Endothelial cell of umbilical vein (primary cell): ENCODE measurements around the gene FBXW7. TPM values are rescaled to one million over a fixed set of nuclear protein-coding genes. Genes with fewer than 3 reads are reported as not detected.

ENCODE experiments used
- BruUV-seq: library from RNA; stranded (reverse); fragments of 400-500 nt; replicated peaks from 2 replicates; lab custom pipeline; 2021; lab: Mats Ljungman, UMichigan
- CTCF ChIA-PET: fragments of 300-600, 350-600 bp; sonication (Branson Sonifier 250); formaldehyde crosslinking; loops from one replicate; lab custom pipeline; 2021; ENCODE audit warnings: antibody characterized with exemption, inconsistent platforms; lab: Charles Lee
- POLR2A ChIA-PET: fragments of 300-600, 350-600 bp; sonication (Branson Sonifier 250); formaldehyde crosslinking; loops from one replicate; lab custom pipeline; 2021; ENCODE audit warnings: antibody characterized with exemption, inconsistent platforms; lab: Charles Lee
- DNase-seq: peaks from one replicate; pipeline ENCODE4 v3.0.0-alpha.2; 2011; ENCODE audit warnings: low read depth, low spot score
- FAIRE-seq: peaks from 2 replicates; lab custom pipeline; 2011; peaks lifted over from hg19 to GRCh38; lab: Jason Lieb, UNC
- H2AFZ ChIP-seq: 2 replicates; pipeline ENCODE4 v1.6.0; 2012; ENCODE audit warnings: low read depth, low read length, control low read depth, inconsistent platforms
- H3K27ac ChIP-seq: 2 replicates; pipeline ENCODE4 v1.5.1; 2011; ENCODE audit warnings: low read depth, mild to moderate bottlenecking, control low read depth, low read length, moderate library complexity; ENCODE audit not compliant: insufficient read depth
- H3K27me3 ChIP-seq, 2 experiments: 2 replicates each; pipeline versions ENCODE4 v1.6.0 to v1.6.1; 2011; ENCODE audit warnings: low read length in 2 of 2, mixed read lengths in 1 of 2; ENCODE audit not compliant: control insufficient read depth in 2 of 2, insufficient read depth in 2 of 2
- H3K36me3 ChIP-seq, 2 experiments: 2 replicates in 1 of 2; 3 replicates in 1 of 2; pipeline ENCODE4 v1.5.1; 2011; ENCODE audit warnings: low read length in 2 of 2, mild to moderate bottlenecking in 1 of 2, moderate library complexity in 1 of 2; ENCODE audit not compliant: control insufficient read depth in 2 of 2, insufficient read depth in 2 of 2; ENCODE audit errors: extremely low read depth in 1 of 2
- H3K4me1 ChIP-seq: 3 replicates; pipeline ENCODE4 v1.5.1; 2011; ENCODE audit warnings: mild to moderate bottlenecking, low read length; ENCODE audit not compliant: control insufficient read depth, insufficient read depth; ENCODE audit errors: extremely low read depth
- H3K4me2 ChIP-seq: 2 replicates; pipeline ENCODE4 v1.6.1; 2011; ENCODE audit warnings: low read length, control low read depth, mixed read lengths; ENCODE audit not compliant: insufficient read depth
- H3K4me3 ChIP-seq, 3 experiments: fragments of 200-600 bp in 1 of 3; sonication (generic), shearing (Covaris generic) in 1 of 3; replicated peaks in 1 of 3; 2 replicates each; pipeline ENCODE4 v1.5.1; 2011 to 2016; ENCODE audit warnings: control low read depth in 3 of 3, low read length in 3 of 3, mild to moderate bottlenecking in 2 of 3, inconsistent platforms in 1 of 3, low read depth in 1 of 3, moderate library complexity in 1 of 3; ENCODE audit not compliant: insufficient read depth in 1 of 3
- H3K79me2 ChIP-seq: 2 replicates; pipeline ENCODE4 v1.6.0; 2012; ENCODE audit warnings: low read length, inconsistent platforms; ENCODE audit not compliant: control insufficient read depth, insufficient read depth
- H3K9ac ChIP-seq: replicated peaks from 2 replicates; pipeline ENCODE3; 2011; ENCODE audit warnings: low read length, control low read depth; ENCODE audit not compliant: insufficient read depth; ENCODE audit errors: extremely low read depth
- H3K9me1 ChIP-seq: replicated peaks from 3 replicates; pipeline ENCODE4 v1.6.0; 2011; ENCODE audit warnings: mild to moderate bottlenecking, low read length; ENCODE audit not compliant: control insufficient read depth, insufficient read depth; ENCODE audit errors: extremely low read depth
- H3K9me3 ChIP-seq: replicated peaks from 2 replicates; pipeline ENCODE4 v1.5.1; 2012; ENCODE audit warnings: low read length, inconsistent platforms; ENCODE audit not compliant: control insufficient read depth, insufficient read depth
- H4K20me1 ChIP-seq: replicated peaks from 2 replicates; pipeline ENCODE3; 2011; ENCODE audit warnings: mild to moderate bottlenecking, low read length; ENCODE audit not compliant: control insufficient read depth, insufficient read depth; ENCODE audit errors: extremely low read depth
- CTCF ChIP-seq, 2 donors: IDR thresholded peaks; 1 replicate in 1 of 2; 2 replicates in 1 of 2; pipeline ENCODE4 v1.5.1; 2011; ENCODE audit warnings: low read length in 2 of 2, mild to moderate bottlenecking in 2 of 2, moderate library complexity in 2 of 2, control low read depth in 1 of 2, inconsistent platforms in 1 of 2, low read depth in 1 of 2; ENCODE audit not compliant: insufficient read depth in 1 of 2; ENCODE audit errors: extremely low read depth in 1 of 2
- EZH2 ChIP-seq: IDR thresholded peaks from 2 replicates; pipeline ENCODE4 v1.6.1; 2012; ENCODE audit warnings: borderline replicate concordance, low read depth, mild to moderate bottlenecking, moderate library complexity, low read length, inconsistent platforms; ENCODE audit not compliant: severe bottlenecking
- FOS ChIP-seq: IDR thresholded peaks from 2 replicates; pipeline ENCODE4 v1.6.1; 2011; ENCODE audit warnings: mild to moderate bottlenecking, low read length, moderate library complexity, borderline replicate concordance; ENCODE audit not compliant: insufficient read depth
- GATA2 ChIP-seq: IDR thresholded peaks from 2 replicates; pipeline ENCODE4 v1.7.0; 2011; ENCODE audit warnings: low read depth, mild to moderate bottlenecking, moderate library complexity, mixed read lengths, low read length; ENCODE audit not compliant: insufficient read length, insufficient read depth
- JUN ChIP-seq: IDR thresholded peaks from 2 replicates; pipeline ENCODE4 v1.6.1; 2011; ENCODE audit warnings: borderline replicate concordance, low read depth; ENCODE audit not compliant: insufficient read length, insufficient read depth
- MAX ChIP-seq: IDR thresholded peaks from 2 replicates; pipeline ENCODE4 v1.6.1; 2011; ENCODE audit not compliant: insufficient read depth, insufficient read length
- MYC ChIP-seq: IDR thresholded peaks from one replicate; pipeline ENCODE4 v1.6.1; 2011; ENCODE audit warnings: mild to moderate bottlenecking, low read depth, low read length
- POLR2A ChIP-seq: IDR thresholded peaks from 2 replicates; pipeline ENCODE4 v1.6.1; 2012; ENCODE audit warnings: low read depth, mild to moderate bottlenecking, control low read depth, low read length
- POLR2AphosphoS5 ChIP-seq: IDR thresholded peaks from 2 replicates; pipeline ENCODE4 v1.6.1; 2012; ENCODE audit warnings: low read depth, mild to moderate bottlenecking, control low read depth, low read length, moderate library complexity; ENCODE audit not compliant: insufficient read depth
- dilution Hi-C: fragments of 300-500 bp; cut with MboI; formaldehyde crosslinking; loops from one replicate; pipeline ENCODE4 v1.15.0; 2019; ENCODE audit warnings: low sequenced_read_pairs; ENCODE audit not compliant: extremely low pct_ligation_motif_present
- intact Hi-C: fragments of 100-400 bp; cut with micrococcal nuclease; formaldehyde crosslinking; loops from one replicate; pipeline ENCODE4 v1.10.0; 2022
- polyA plus RNA-seq, 4 experiments: library from polyadenylated mRNA; depleted of rRNA in 3 of 4; stranded (reverse) in 3 of 4; unstranded in 1 of 4; fragments of >200 nt; gene quantifications; 2 replicates each; pipeline versions ENCODE4 v1.2.1 to v1.2.3, GENCODE V29; 2011 to 2012; ENCODE audit warnings: missing spikeins in 1 of 4
- total RNA-seq: library from RNA; stranded (reverse); gene quantifications from 2 replicates; pipeline ENCODE4 v1.2.3, GENCODE V29; 2021

FBXW7 gene
- total and polyA plus RNA-seq, 2 donors (not counting 3 experiments of a cell fraction or from before 2014, with no cell fraction given), result 7.0 to 28.1 TPM

- dilution Hi-C loops, result no loop called here
- CTCF ChIA-PET, result interaction anchor here (3.2 kb wide), 1 partner anchor 19 kb away, joined by 22 read pairs; no protein-coding TSS in a partner anchor
- H3K79me2 ChIP-seq, result peaks cover 56% of the 10 kb centered on the region
Observed at GRCh38 chr4:152482211-152482610, 53.7 kb downstream of the FBXW7 start.

More at GRCh38 chr4:152482211-152482610, 53.7 kb downstream of the FBXW7 start:
- peaks cover 9% of the 10 kb centered on the region for H3K4me1 ChIP-seq
- peaks cover 9% of the 10 kb centered on the region for H4K20me1 ChIP-seq
- H3K4me3 ChIP-seq, result no peak overlapping the region
- DNase-seq (no peak), FAIRE-seq (no peak)
- H3K9me1 ChIP-seq, result no peaks in the 10 kb centered on the region
- H3K27me3 ChIP-seq, result no peaks in the 10 kb centered on the region
- no peaks in the 10 kb centered on the region for H3K9me3 ChIP-seq
- H2AFZ ChIP-seq, result no peak overlapping the region
- no peak for TF ChIP-seq GATA2
- no peak for TF ChIP-seq EZH2
- no peak for TF ChIP-seq POLR2A
- TF ChIP-seq JUN, result no peak
- TF ChIP-seq MAX, result no peak
- no peak for TF ChIP-seq CTCF (IDR thresholded peaks at IDR 0.05; ENCODE audit: extremely low read depth in 1 of 2, insufficient read depth in 1 of 2, low read depth in 1 of 2, low read length in 2 of 2)
- no peak for TF ChIP-seq POLR2AphosphoS5
- TF ChIP-seq MYC, result no peak
- no peak for TF ChIP-seq FOS
- no peak overlapping the region for H3K4me2 ChIP-seq
- BruUV-seq, result no TSS peak
- POLR2A ChIA-PET, result no interaction called here
- intact Hi-C loops, result no loop called here
- no peaks in the 10 kb centered on the region for H3K36me3 ChIP-seq
- no peak overlapping the region for H3K27ac ChIP-seq
- no peak overlapping the region for H3K9ac ChIP-seq
